HG02610 (cell line): ENCODE data around the gene GATAD2A.

ENCODE experiments used
- ATAC-seq: cut with Tn5 transposase; IDR thresholded peaks from one replicate; pipeline ENCODE4 v1.9.1; 2021; ENCODE audit warnings: mild to moderate bottlenecking, moderate library complexity; ENCODE audit not compliant: unreplicated experiment

Gene GATAD2A

DNA sequence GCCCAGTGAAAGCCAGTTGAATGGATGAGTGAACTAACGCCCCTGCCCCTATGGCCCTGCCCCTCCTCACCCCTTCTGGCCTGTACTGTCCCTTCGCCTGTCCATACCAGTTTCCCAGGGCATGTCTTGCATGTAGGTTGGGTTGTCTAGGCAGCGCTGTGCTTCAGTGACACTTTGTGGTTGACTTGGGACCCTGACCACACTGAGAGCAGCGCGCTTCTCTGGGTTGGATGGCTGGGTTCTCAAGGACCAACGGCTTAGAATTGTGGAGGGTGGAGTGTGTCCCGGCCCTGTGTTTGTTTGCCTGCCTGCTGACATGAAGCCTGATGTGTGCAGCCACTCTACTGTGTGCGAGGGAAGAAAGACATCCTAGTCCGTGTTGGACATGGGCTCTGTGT is 15.8 kb downstream of the GATAD2A start:
- no peak for ATAC-seq

DNA sequence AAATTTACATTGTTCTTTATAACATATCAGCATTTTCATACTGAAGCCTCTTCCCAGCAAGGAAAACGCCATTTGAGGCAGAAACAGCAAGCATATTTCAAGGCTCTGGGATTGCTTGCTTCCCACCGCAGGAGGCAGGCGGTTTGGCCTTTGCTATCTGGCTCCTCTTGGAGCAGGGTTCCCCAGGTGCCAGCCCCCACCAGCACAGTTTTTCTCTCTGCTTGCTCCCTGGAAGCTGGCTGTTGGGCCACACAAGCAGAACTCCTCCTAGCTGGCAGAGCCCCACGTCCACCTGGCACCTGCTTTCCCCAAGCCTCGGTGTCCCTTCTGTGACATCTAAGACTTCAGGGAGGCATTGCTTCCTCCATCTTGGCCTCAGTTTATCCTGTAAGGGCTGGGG is 16.7 kb downstream of the GATAD2A start:
- ATAC-seq: no peak

DNA sequence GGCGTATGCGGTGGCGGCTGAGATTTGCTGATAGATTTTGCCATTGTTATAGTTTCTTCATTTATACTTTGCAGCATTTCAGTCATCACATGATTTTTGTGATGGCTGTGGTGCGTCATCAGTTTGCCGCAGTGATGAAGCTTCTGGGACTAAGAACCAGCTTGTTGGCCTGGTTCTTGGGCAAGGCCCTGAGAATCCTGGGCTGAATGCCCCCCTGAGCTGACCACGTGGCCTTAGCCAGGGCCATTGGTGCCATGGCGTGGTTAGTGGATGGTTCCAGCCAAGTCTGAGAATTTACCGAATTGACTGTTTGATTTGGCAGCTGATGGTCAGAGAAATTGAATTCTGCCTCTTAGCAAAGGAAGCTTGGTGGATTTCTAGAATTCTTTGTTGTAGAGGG is 17.8 kb downstream of the GATAD2A start:
- ATAC-seq: no peak

DNA sequence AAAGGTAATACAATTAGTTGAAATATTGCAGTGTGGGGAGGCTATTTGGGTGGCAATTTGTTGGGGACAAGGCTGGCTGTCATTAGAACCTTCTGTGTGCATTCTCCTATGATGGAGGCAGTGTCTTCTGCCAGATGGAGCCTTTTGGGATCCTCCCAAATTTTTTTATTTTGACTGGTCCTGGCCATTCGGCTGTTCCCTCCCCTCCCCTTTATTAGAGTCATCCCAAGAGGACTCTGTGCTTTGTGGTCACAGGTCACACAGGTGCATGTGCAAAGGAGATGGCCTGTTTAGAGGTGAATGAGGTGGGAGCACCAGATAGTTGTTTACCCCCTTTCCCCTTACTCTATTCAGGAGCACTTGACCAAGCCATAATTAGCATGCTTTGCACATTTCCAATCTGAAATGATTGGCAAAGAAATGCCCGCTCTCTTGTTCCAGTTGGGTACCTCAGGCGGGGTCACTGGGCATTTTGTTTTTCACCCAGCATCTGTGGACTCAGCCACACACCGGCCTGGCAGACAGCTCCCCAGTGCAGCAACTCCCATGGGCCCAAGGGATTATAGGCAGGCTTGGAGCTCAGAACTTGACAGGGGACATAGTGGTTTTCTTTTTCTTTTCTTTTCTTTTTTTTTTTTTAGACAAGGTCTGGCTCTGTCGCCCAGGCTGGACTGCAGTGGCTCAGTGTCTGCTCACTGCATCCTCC is 19.8 kb downstream of the GATAD2A start:
- no peak for ATAC-seq

DNA sequence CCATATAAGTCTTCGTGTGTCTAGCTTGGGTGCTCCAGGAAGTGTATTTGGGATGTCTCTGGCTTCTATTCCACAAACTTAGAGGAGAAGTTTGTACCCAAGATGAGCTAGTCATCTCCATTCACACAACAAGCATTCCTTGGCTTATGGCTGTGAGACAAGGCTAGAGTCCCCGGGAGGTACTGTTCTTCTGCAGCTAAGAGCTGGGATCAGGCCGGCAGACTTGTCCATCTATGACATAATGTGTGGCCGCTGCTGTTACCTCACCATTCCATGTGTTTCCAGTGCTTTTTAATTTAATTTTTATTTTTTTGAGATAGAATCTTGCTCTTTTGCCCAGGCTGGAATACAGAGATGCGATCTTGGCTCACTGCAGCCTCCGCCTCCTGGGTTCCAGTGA is 20.7 kb downstream of the GATAD2A start:
- no peak for ATAC-seq

DNA sequence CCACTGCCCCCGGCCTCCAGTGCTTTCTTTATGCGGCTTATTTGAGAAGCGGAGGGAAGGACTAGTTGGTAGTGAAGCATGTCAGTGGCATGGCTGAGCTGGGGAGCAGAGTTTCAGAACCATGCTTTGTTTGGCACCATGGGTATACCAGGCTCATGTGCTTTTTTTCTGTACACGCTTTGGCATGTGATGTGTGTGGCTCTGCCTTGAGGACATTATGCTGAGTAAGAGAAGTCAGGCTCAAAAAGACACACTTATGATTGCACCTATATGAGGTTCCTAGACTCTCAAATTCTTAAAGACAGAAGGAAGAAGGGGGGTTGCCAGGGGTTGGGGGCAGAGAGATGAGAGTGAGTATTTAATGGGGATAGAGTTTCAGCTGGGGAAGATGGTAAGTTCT is 21.3 kb downstream of the GATAD2A start:
- no peak for ATAC-seq

DNA sequence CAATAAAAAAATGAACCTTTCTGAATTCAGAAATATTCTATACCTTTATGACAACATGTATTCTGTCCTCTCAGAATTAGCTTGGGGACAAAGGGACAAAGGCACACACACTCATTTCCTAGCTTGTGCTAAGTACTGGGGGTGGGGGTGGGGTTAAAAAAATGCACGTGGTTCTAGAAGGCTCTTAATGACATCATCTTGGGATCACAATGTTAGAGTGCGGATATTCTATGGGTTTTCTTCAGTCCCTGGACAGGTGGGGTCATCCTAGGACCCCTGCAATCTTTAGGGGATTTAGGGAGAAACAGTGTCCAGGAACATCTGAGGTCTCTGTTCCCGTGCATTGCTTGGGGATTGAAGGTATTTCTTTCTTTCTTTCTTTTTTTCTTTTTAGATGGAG is 21.8 kb downstream of the GATAD2A start:
- ATAC-seq: no peak

DNA sequence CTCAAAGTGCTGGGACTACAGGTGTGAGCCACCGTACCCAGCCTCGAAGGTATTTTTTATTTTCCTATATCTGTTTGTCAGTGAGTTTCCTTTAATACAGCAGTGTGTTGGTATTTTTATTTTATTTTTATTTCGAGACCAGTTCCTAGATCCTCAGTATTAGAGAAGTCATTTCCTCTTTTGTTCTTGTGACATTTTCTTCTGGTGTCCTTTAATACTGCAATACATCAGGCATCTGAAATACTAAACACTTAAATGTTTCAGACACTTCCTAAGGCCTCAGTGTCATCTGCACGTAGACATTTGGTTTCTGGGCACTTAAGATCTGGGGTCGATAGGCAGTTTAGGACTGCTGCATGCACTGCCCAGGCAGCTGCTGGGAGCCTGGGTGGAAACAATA is 22.5 kb downstream of the GATAD2A start:
- ATAC-seq: no peak

DNA sequence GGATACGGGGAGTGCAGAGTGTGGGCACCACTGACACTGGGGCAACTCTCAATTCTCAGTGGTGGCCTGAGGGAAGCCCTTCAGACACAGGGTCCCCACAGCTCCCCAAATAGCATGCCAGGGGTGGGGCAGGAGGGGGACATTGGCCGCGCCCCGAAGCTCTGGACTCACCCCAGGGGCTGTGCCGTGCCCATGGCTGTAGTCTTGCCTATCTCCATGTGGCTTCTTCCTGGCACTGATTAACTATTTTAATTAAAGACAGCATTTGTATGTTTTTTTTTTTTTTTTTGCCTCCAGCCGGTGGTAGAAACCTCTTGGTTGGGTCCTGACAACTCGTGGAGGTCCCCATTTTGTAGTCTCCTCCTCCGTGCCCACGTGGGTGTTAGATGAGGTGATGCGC is 23.3 kb downstream of the GATAD2A start:
- no peak for ATAC-seq

DNA sequence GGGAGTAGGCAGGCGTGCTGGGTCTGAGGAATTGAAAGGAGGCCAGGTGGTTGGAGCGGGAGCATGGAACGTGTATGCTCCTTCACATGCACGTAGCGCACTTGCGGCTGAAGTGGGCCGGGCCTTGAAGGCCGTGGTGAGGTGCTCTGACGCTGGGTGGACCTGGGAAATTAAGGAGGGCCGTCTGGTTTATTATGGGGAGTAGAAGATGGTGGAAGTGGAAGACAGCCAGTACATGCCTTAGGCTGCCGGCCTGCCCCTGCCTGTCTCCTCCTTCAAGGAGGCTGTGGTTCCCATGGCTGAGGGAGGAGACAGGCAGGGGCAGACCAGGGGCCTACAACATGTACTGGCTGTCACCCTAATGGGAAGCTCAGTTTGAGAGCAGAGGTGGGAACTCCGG is 23.9 kb downstream of the GATAD2A start:
- ATAC-seq: no peak

DNA sequence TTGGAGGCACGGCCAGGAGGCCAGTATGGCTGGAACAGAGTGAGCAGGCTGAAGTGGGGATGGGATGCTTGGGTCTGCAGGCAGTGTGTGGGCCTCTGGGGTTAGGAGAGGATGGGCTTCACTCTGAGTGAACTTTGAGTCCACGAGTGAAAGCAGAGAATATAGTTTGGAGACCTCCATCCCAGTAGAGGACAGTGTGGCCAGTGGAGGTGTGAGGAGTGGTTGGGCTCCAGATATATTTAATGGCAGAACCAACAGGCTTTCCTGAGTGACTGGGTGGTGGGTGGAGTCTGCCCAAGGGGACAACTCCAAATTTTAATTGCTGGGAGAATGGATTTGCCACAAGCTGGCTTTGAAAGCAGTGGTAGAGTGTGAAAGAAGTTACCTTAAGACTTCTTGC is 27.3 kb downstream of the GATAD2A start:
- no peak for ATAC-seq

DNA sequence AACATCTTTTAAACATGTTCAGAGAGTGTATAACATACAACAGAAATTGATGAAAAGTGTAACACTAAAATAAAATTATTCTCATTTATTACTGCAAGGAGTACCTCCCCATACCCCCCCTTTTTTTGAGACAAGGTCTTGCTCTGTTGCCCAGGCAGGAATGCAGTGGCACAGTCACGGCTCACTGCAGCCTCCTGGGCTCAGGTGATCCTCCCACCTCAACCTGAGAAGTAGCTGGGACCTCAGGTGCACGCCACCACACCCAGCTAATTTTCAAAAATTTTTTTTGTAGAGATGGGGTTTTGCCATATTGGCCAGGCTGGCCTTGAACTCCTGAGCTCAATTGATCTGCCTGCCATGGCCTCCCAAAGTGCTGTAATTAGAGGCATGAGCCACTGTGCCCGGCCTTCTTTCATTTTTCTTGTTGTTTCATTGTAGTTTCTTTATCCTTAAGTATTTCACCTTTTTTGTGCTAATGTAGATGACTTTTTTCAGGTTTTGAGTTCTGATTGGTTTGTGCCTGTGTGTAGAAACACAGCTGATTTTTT is 28.3 kb downstream of the GATAD2A start:
- ATAC-seq: no peak

DNA sequence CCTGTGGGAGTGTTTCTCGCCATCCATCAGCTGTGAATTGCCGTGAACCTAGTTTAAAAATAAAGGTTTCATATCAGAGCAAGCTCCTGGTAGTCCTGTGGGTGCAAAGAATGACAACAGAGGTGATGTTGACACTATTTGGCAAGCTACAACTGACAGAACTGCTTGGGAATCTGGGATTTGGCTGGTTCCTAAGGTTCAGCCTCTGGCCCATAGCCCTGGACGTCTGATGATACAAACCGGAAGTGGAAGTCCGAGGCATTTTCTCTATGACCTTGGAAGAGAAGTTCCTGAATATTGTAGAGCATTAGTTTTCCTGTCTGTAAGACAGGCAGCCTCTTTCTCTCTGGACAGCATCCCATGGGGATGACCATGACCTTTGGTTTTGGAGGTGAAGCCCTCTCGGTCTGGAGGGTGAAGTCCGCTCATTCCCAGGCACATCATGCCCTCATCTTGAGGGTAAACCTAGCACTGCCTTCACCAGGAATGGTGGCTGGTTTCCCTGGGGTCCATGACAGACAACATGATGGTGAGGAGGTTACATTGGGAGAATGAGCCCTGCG is 29.1 kb downstream of the GATAD2A start:
- ATAC-seq: no peak

DNA sequence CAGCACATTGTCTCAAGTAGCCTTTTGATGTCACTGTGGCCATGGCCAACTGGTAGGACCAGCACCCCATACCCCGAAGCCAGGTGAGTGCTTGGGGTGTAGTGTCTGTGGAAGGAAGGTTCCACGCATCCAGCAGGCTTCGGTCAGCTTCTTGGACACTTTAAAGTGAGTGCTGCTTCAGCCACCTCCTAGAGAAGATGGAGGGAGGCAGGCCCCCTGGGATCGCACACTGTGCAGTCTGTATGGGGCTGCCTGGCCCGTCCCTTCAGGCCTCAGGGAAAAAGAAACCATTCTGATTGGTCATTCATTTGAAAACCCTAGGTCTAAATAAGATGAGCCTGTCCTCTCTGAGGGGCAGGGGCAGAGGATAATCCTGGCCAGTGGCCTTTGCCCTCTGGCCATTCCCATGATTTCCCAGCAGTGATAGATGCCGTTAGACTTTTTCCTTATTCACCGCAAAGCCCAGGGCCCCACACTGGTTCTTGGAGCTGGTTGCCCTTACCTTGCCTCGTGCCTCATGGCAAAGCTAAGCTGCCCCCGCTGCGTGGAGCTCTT is 30.7 kb downstream of the GATAD2A start:
- ATAC-seq: no peak

DNA sequence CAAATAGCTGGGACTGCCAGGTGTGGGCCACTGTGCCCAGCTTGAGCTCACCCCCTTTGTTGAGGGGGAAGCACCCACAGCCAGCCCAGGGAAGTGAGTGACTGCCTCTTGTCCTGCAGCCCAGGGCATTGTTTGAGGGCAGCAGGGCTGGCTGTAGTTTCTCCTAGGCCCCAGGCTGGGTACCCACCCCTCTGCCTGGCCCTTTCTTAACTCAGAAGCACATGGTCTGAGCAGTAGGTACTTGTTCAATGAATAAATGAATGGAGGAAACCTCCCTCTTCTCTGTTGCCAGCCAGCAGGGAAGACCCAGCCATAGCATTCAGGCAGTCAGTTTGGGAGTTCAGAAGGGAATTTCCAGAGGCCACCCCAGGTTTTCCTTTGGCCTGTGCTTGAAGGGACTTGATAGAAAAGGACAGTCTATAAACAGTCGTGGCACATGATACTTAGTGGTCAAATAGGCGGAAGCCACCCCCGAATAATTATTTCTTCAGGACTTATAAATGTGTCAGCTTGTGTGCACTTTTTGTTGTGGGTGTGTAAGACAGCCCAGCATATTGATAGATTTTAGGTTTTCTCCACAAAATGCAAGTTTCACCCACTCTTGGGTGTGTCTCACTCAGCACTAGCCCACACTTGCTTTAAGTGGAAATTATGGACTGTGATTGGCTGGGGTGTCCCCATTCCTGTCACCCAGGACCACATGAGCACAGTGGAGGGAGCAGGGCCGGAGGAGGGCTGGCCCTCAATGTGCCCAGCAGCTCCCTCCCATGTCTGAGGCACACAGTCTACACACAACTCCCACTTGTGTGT is 33.1 kb downstream of the GATAD2A start:
- ATAC-seq: no peak

DNA sequence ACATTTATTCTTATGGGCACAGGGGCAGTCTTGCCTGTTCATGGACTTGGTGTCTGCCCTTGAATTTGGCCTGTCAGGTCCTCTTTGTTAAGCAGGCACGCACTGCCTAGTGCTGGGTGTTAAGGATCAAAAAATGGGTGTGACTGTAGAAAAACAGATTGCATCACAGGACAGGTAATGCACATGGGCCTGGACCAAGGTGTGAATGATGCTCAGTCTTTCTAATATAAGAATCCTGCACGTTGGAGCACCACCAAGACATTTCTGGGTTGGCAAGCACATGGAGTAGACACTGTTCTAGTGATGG is 33.7 kb downstream of the GATAD2A start:
- ATAC-seq: no peak

DNA sequence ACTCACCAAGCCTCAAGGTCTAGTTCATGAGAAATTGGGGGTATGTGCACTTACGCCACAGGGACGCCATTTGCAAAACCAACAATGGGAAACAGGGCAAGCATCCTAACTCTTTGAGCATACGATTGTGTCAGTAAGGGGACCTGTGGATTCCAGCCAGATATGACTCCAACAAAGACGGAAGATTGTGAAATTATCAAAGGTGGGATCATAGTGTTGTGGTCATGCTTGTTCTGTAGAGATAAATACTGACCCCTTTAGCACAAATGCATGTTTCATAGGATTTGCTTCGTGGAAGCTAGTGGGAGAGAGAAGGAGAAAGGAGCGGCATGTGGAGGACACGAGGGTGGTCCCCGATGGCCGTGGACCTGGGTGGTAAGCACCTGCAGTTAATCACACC is 37.8 kb downstream of the GATAD2A start:
- ATAC-seq: no peak

DNA sequence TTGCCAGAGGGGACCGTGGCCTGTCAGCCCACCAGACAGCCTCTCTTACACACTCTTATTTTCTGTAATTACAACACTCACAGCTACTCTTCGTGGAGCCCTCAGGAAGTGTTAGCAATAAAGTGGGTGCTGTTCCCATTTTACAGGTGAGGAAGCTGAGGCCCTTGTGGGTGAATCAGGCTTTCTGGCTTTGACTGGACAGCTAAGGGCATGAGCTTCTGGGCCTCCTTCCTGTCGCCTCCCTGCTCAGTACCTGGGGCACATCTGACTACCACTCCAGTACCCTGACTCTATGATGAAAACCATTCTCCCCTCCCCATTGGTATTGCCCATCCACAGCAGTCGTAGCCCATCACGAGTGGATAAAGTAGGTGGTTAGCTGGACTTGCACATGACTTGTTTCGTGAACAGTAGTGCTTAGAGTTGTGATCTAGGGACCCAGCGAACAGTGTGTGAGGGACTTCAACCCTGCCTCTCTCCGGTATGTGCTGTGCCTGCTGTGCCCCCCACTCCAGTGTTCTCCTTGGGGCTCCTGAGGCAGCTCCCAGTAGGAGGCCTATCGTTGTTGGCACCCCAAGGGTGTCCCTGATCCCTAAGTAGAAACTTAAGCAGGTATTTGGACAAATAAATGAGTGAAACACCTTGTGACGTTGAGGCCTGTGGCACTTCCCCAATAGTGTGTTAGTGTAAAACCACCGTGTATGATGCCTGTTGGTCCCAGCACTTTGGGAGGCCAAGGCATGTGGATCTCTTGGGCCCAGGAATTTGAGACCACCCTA is 38.6 kb downstream of the GATAD2A start:
- ATAC-seq: no peak

DNA sequence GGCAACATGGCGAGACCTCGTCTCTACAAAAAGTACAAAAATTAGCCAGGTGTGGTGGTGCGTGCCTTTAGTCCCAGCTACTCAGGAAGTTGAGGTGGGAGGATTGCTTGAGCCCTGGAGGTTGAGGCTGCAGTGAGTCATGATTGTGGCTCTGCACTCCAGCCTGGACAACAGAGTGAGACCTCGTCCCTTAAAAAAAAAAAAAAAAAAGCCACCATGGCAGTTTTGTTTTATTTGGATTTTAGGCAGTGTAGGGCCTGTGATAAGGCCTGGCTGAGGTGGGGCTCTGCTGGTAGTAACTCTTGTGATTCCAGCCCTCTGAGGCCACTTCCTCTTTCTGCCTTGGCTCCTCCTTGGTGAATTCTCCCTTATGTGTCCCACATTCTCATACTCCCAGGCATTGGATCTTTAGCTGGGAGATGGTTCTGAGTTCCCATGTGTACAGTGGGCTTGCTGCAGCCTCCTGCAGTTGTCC is 39.2 kb downstream of the GATAD2A start:
- peak; percentile 37 for ATAC-seq

DNA sequence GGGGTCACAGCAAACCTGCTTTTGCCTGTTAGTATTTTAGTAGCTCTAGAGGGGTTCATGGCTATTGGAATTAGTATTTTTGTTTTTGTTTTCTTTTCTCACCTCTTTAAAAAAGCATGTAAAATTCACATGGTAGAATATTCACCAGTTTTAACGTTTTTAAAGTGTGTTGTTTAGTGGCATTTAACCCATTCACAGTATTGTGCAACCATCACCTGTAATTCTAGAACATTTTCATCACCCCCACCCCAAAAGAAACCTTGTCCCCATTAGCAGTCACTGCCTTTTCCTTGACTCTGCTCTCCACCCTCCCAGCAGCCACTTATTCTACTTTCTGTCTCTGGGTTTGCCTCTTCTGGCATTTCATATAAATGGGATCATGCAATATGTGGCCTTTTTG is 39.8 kb downstream of the GATAD2A start:
- ATAC-seq: no peak

DNA sequence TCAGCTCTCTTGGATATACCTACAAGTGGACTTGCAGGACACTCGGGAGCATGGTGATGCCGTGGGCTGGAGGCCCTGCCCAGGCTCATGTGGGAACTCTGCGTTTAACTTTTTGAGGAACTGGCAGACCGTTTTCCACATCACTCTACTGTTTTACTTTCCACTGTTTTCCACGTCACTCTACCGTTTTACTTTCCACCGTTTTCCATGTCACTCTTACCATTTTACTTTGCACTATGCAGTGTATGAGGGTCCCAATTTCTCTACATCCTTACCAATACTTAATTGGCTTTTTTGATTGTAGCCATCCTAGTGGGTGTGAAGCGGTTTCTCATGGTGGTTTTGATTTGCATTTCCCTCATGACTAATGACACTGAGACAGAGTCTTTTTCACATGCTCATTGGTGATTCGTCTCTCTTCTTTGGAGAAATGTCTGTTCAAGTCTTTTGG is 40.5 kb downstream of the GATAD2A start:
- ATAC-seq: no peak
